ENCODE results near the gene ZBTB1. TPM values are rescaled to one million over a fixed set of nuclear protein-coding genes. Genes with fewer than 3 reads are reported as not detected.

Gene ZBTB1
- total and polyA plus RNA-seq, 5 donors from 2014 or later, result 53.5 to 167 (median 57.3) TPM

Other genes starting within 250 kb of the ZBTB1 start
- not detected for gene ESR2, start 210.4 kb upstream of the ZBTB1 start, total RNA-seq
- under 1 TPM; 0.14 to 0.40 (median 0.18) TPM for gene ESR2, start 210.4 kb upstream of the ZBTB1 start, polyA plus RNA-seq
- gene MTHFD1, start 116.4 kb upstream of the ZBTB1 start, total RNA-seq, result 38.7 TPM
- gene MTHFD1, start 116.4 kb upstream of the ZBTB1 start, polyA plus RNA-seq, result 10 to 100 TPM; 39.6 to 60.4 (median 45.5) TPM
- 1.3 TPM for gene AKAP5, start 39.3 kb upstream of the ZBTB1 start, total RNA-seq
- under 1 TPM in 3 of 4 donors, not detected in 1; 0.08 to 0.92 (median 0.17) TPM for gene AKAP5, start 39.3 kb upstream of the ZBTB1 start, polyA plus RNA-seq
- 78.0 TPM for gene ZBTB25, start 932 bp upstream of the ZBTB1 start, total RNA-seq
- 10 to 100 TPM; 34.8 to 39.7 (median 37.1) TPM for gene ZBTB25, start 932 bp upstream of the ZBTB1 start, polyA plus RNA-seq
- gene HSPA2, start 36.0 kb downstream of the ZBTB1 start, total RNA-seq, result 2.6 TPM
- gene HSPA2, start 36.0 kb downstream of the ZBTB1 start, polyA plus RNA-seq, result under 1 TPM; 0.48 to 0.90 (median 0.57) TPM
- gene PPP1R36, start 45.2 kb downstream of the ZBTB1 start, total RNA-seq, result not detected
- gene PPP1R36, start 45.2 kb downstream of the ZBTB1 start, polyA plus RNA-seq, result under 1 TPM in 2 of 4 donors, not detected in 2; 0.28 to 0.32 TPM
- gene PLEKHG3, start 199.7 kb downstream of the ZBTB1 start, total RNA-seq, result 31.9 TPM
- gene PLEKHG3, start 199.7 kb downstream of the ZBTB1 start, polyA plus RNA-seq, result 10 to 100 TPM in 1 of 4 donors, 1 to 10 TPM in 3; 2.1 to 10.5 (median 4.5) TPM

Data from CD4-positive, CD25-positive, alpha-beta regulatory T cell (primary cell).